AG09319 (cell line): Measurements from ENCODE around the gene SYNPR.

ENCODE experiments used
- DNase-seq: peaks from one replicate; pipeline ENCODE4 v3.0.0-alpha.2; 2010; ENCODE audit warnings: low read depth; ENCODE audit errors: extremely low read depth
- TF ChIP-seq, protein P1 (sequence below): IDR thresholded peaks from 2 replicates; pipeline ENCODE4 v1.5.1; 2011; ENCODE audit warnings: low read depth, mild to moderate bottlenecking, inconsistent platforms, low read length, moderate library complexity

SYNPR gene

GRCh38 chr3:63430875-63431274 lies 152.8 kb downstream of the SYNPR start:
- TF ChIP-seq, protein P1, sequence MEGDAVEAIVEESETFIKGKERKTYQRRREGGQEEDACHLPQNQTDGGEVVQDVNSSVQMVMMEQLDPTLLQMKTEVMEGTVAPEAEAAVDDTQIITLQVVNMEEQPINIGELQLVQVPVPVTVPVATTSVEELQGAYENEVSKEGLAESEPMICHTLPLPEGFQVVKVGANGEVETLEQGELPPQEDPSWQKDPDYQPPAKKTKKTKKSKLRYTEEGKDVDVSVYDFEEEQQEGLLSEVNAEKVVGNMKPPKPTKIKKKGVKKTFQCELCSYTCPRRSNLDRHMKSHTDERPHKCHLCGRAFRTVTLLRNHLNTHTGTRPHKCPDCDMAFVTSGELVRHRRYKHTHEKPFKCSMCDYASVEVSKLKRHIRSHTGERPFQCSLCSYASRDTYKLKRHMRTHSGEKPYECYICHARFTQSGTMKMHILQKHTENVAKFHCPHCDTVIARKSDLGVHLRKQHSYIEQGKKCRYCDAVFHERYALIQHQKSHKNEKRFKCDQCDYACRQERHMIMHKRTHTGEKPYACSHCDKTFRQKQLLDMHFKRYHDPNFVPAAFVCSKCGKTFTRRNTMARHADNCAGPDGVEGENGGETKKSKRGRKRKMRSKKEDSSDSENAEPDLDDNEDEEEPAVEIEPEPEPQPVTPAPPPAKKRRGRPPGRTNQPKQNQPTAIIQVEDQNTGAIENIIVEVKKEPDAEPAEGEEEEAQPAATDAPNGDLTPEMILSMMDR: no peak
- DNase-seq: no peak

- DNase-seq: no peak
- TF ChIP-seq, protein P1: no peak
Observed at GRCh38 chr3:63437858-63438257, 159.8 kb downstream of the SYNPR start.

DNA sequence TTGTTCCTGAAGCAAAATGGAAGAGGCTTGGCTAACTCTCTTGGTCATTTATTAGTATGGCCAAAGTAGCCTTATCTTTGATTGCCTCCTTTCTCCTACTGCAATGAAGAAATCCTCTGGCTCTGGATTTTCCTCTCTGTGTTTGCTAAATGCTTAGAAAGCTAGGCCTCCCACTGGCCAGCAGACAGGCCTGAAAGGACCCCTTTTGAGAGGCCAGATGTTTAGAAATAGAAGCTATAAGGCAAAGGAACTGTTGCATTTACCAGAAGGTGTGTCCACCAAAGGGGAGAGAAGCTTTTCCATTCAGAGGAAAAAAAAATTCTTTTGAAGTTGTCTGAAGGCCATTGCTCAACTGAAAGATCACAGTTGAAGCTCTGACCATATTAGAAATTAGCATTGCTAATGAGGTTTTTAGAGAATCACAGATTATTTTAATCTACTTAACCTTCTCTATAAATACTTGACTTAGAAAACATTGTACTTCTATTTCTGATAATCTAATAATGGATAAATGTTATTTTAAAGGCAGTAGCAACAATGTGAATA lies 160.8 kb downstream of the SYNPR start:
- TF ChIP-seq, protein P1: no peak
- DNase-seq: no peak

DNA sequence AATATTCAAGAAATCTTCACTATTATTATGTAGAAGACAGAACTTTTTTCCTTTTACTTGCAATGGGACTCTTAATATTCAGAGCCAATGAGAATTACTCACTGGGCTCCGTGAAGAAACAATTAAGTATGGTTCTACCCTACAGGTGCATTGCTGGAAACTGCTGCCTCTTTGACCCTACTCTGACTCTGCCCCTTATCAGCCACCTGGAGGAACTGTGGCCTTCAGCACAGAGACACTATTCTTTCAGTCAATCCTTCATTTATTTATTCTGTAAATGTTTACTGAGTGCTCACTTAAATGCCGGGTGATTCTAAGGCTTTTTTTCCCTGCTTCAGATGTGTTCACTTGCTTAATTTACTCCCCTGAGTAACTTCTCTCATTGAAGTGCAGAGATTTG lies 163.2 kb downstream of the SYNPR start:
- TF ChIP-seq, protein P1: no peak
- no peak for DNase-seq

DNA sequence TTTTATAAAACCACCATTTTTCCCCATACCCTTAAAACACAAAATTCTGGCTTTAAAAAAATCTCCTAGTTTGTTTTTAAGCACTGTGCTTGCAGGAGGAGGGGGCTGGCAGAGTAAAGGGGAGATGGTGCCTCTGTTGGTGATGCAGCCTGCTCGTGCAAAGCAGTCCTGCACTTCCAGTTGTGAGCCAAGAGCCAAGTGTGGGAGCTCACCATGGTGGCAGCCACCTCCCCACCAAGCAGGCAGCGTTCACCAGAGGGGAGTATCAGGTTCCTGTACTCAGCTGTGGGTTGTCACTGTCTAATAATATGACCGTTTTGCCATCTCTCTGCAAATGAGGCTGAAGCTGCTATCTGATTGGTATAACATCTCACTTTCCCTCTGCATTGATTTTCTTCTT lies 164.8 kb downstream of the SYNPR start:
- TF ChIP-seq, protein P1: no peak

GRCh38 chr3:63450023-63450422 lies 171.9 kb downstream of the SYNPR start:
- TF ChIP-seq, protein P1: no peak
- DNase-seq: no peak

More for the DNA sequence above, 164.8 kb downstream of the SYNPR start:
- DNase-seq: no peak

DNA sequence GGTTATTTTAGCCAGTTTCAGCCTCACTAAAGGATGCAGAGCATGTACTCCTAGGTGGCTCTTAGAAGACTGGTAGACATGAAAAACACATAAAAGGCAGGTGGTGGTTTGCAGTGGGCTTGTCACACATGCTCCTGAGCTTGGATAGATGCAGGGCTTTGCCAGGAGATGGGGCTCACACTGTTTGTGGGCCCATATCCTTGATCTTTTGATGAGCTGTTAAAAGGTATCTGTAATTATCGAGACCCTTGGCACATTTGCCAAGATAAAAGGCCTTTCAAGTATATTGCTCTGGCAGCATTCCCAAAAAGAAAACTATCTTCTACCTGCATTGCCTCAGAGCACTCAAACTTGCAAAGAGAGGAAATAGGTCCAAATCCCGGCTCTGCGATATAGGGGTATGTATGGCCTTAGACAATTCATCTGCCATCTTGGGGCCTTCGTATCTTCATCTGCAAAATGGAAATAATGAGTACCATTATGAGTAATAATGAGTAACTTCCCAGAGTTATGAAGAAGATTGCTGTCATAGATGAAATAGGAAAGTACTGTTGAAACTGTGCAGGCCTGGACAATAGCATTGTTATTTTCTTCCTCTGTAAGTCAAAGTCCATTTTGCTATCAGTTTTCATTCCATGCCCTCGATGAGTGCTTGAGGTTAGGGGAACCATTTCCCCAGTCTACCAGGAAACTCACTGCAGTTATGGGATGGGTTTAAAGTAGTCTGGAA lies 172.7 kb downstream of the SYNPR start:
- DNase-seq: no peak
- TF ChIP-seq, protein P1: no peak
